Esophagus squamous epithelium (tissue), 5 donors: Measurements from ENCODE around the gene TPX2. TPM values are rescaled to one million over a fixed set of nuclear protein-coding genes. Genes with fewer than 3 reads are reported as not detected.

Experiments used
- DNase-seq: peaks from one replicate; lab custom pipeline; 2025; lab: John Stamatoyannopoulos, UW
- H3K27ac ChIP-seq, 4 donors: fragments of 200-600 bp; sonication (generic); one replicate each; pipeline ENCODE4 v1.5.1; 2016 to 2019; ENCODE audit warnings: mild to moderate bottlenecking in 1 of 4
- H3K27me3 ChIP-seq, 4 donors: fragments of 200-600 bp; sonication (generic); 1 replicate in 3 of 4; 2 replicates in 1 of 4; pipeline versions ENCODE4 v1.5.1 to v1.6.0; 2017 to 2021; ENCODE audit warnings: antibody characterized with exemption in 1 of 4
- H3K36me3 ChIP-seq, 3 donors: fragments of 200-600 bp; sonication (generic); one replicate each; pipeline ENCODE4 v1.5.1; 2016 to 2019
- H3K4me1 ChIP-seq, 3 donors: fragments of 200-600 bp; sonication (generic); one replicate each; pipeline ENCODE4 v1.5.1; 2017 to 2019
- H3K4me3 ChIP-seq, 4 donors: fragments of 200-600 bp; sonication (generic); 1 replicate in 3 of 4; 2 replicates in 1 of 4; pipeline ENCODE4 v1.5.1; 2016 to 2019; ENCODE audit warnings: mild to moderate bottlenecking in 2 of 4, moderate library complexity in 1 of 4
- H3K9me3 ChIP-seq, 3 donors: fragments of 200-600 bp; sonication (generic); one replicate each; pipeline ENCODE4 v1.5.1; 2016 to 2019
- CTCF ChIP-seq, 6 experiments: fragments of 450-650 bp in 4 of 6; fragments of 200-600 bp in 2 of 6; sonication (generic) in 2 of 6; IDR thresholded peaks; one replicate each; pipeline ENCODE4 v1.5.1; 2016 to 2019; ENCODE audit warnings: antibody characterized with exemption in 6 of 6, mild to moderate bottlenecking in 4 of 6, moderate library complexity in 4 of 6
- POLR2A ChIP-seq, 4 donors: fragments of 450-650 bp; IDR thresholded peaks; one replicate each; pipeline ENCODE4 v1.6.1; 2017; ENCODE audit warnings: antibody characterized with exemption in 4 of 4, mild to moderate bottlenecking in 4 of 4, moderate library complexity in 3 of 4
- WGBS, 2 donors: methylation state at CpG; one replicate each; pipeline ENCODE4 v1.1.5; 2018; 5-methylcytosine and 5-hydroxymethylcytosine counted together
- intact Hi-C: fragments of 100-400 bp; cut with DNase I; formaldehyde crosslinking; loops from one replicate; pipeline ENCODE4 v1.15.0; 2022
- total RNA-seq, 4 donors: library from RNA; depleted of rRNA; stranded (reverse); fragments of >200 nt; gene quantifications; one replicate each; pipeline ENCODE4 v1.1.0, GENCODE V29; 2016
- donor health status: DM: yes; HTN: yes; CAD: no.

The TPX2 gene
- total RNA-seq, 4 donors from 2014 or later: 11.4 to 47.1 (median 18.2) TPM

DNA sequence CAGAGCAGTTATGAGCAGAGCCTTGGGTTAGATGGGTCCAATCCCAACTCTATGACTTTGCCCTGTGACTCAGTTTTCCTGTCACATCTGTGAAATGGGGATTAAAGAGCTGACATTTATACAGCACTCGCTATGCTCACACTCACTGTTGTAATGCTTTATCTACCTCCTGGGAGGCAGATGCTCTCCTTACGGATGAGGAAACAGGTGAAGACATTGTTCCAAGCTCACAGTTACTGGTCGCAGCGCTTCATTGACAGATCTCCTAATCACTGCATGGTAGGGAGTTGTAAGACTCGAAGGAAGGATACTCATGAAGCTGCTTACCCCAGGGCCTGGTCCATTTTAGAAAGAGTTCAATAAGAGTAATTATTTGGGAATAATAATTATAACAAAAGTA lies 77.1 kb downstream of the TPX2 start:
- H3K27ac ChIP-seq: peak overlapping the region in 1 of 4 donors; percentile 28
- H3K4me3 ChIP-seq: no peak overlapping the region
- DNase-seq: no peak
- no peaks in the 10 kb centered on the region for H3K36me3 ChIP-seq
- H3K27me3 ChIP-seq: peaks cover 0 to 4% (median 0%) of the 10 kb centered on the region in 4 donors
- 84 to 85% methylated on average over 5 of the region's 5 CpGs for WGBS, 2 donors
- H3K9me3 ChIP-seq: no peaks in the 10 kb centered on the region
- TF ChIP-seq POLR2A (IDR thresholded peaks at IDR 0.05) (no peak), CTCF (IDR thresholded peaks at IDR 0.05) (no peak)
- intact Hi-C loops: no loop called here
- peaks cover 0 to 15% (median 2%) of the 10 kb centered on the region in 3 donors for H3K4me1 ChIP-seq

DNA sequence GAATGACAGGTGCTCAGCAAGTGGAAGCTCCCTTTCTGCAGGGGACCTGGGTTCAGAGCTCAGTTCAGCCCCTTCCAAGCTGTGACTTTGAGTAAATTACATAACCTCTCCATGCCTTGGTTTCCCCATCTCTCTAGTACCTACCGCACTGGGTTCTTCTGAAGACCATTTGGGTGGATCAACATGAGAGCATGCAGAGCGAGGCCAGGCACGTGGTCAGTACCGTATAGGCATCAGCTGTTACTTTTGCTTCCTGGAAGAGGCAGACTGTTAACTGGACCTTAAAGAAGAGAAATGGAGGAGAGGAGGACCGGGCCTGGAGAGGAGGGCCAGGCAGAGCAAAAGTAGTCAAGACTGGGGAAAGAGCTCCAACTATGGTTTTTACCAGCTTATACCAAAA lies 78.4 kb downstream of the TPX2 start:
- no peak overlapping the region for H3K27ac ChIP-seq
- peaks cover 0 to 7% (median 0%) of the 10 kb centered on the region in 4 donors for H3K27me3 ChIP-seq
- no peaks in the 10 kb centered on the region for H3K36me3 ChIP-seq
- no peaks in the 10 kb centered on the region for H3K9me3 ChIP-seq
- intact Hi-C loops: no loop called here
- TF ChIP-seq POLR2A (IDR thresholded peaks at IDR 0.05): no peak
- no peak for TF ChIP-seq CTCF (IDR thresholded peaks at IDR 0.05)
- no peak for DNase-seq
- H3K4me3 ChIP-seq: no peak overlapping the region
- 71 to 85% methylated on average over 3 to 5 of the region's 5 CpGs for WGBS, 2 donors
- peaks cover under 1 to 12% (median under 1%) of the 10 kb centered on the region in 3 donors for H3K4me1 ChIP-seq

- Histone ChIP-seq H3K4me3 (no peak overlapping the region), H3K9me3 (no peaks in the 10 kb centered on the region), H3K4me1 (peaks cover 7 to 22% (median 9%) of the 10 kb centered on the region in 3 donors), H3K27me3 (peaks cover 0 to 7% (median 0%) of the 10 kb centered on the region in 4 donors), H3K27ac (no peak overlapping the region), H3K36me3 (no peaks in the 10 kb centered on the region)
- intact Hi-C loops: no loop called here
- TF ChIP-seq POLR2A (IDR thresholded peaks at IDR 0.05) (no peak), CTCF (IDR thresholded peaks at IDR 0.05) (no peak)
- 70 to 86% methylated on average over 2 to 5 of the region's 8 CpGs for whole genome bisulfite sequencing, 2 donors
- DNase-seq: no peak
Observed at GRCh38 chr20:31818376-31818908, 79.4 kb downstream of the TPX2 start.

DNA sequence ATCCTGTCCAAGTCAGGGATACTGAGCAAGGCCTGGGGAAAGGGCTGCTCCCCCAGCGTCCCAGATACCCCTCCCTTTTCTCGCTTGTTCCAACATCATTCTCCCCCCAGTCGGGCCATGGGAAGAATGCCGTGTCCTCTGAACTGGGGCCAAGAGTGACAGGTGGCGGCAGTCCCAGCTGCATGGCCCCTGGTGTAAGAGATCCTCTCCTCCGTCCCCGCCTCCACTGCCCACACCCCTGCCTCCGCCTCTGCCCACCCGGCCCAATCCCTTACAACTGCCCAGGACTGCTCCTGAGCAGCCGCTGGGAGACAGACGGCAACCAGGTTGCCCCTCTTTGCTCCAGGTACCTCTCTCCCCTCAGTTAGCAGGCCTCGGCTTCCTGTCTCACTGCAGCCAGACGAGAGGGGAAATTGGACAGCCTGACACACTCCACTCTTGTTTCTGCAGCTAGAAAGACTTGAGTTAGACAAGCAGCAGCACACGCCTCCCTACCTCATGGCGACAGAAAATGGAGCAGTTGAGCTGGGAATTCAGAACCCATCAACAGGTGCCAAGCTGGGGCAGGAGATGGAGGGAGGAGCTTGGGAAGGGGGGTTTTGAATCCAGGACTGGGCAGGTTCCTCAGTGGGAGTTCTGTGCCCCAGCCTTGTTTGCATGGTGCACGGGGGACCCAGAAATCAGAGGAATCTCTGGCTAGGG lies 80.1 kb downstream of the TPX2 start, which contains the start of gene MYLK2:
Gene MYLK2, plus strand, starts transcription at position 274 of the 702 bp plus-strand sequence. Its CDS starts 225 bp downstream, at position 499.
- WGBS, 2 donors: 55 to 69% methylated on average over 9 to 10 of the region's 16 CpGs
- intact Hi-C loops: no loop called here

More for the DNA sequence above, 80.1 kb downstream of the TPX2 start, which contains the start of gene MYLK2:
- Histone ChIP-seq H3K27ac (no peak within 1 kb of the TSS), H3K27me3 (peaks cover 0 to 7% (median 0%) of the 10 kb centered on the region in 4 donors), H3K4me1 (peaks cover 7 to 22% (median 9%) of the 10 kb centered on the region in 3 donors), H3K36me3 (no peaks in the 10 kb centered on the region), H3K9me3 (no peaks in the 10 kb centered on the region), H3K4me3 (no peak within 1 kb of the TSS)
- no peak for DNase-seq
- no peak for TF ChIP-seq POLR2A (IDR thresholded peaks at IDR 0.05)
- TF ChIP-seq CTCF (IDR thresholded peaks at IDR 0.05): no peak
